Cerebellar cortex (tissue), 1 donor: ENCODE data around the gene KRI1.

Experiments used
- DNase-seq: peaks from one replicate; pipeline ENCODE4 v3.0.0-alpha.2; 2015; ENCODE audit warnings: low spot score

Gene KRI1

DNA sequence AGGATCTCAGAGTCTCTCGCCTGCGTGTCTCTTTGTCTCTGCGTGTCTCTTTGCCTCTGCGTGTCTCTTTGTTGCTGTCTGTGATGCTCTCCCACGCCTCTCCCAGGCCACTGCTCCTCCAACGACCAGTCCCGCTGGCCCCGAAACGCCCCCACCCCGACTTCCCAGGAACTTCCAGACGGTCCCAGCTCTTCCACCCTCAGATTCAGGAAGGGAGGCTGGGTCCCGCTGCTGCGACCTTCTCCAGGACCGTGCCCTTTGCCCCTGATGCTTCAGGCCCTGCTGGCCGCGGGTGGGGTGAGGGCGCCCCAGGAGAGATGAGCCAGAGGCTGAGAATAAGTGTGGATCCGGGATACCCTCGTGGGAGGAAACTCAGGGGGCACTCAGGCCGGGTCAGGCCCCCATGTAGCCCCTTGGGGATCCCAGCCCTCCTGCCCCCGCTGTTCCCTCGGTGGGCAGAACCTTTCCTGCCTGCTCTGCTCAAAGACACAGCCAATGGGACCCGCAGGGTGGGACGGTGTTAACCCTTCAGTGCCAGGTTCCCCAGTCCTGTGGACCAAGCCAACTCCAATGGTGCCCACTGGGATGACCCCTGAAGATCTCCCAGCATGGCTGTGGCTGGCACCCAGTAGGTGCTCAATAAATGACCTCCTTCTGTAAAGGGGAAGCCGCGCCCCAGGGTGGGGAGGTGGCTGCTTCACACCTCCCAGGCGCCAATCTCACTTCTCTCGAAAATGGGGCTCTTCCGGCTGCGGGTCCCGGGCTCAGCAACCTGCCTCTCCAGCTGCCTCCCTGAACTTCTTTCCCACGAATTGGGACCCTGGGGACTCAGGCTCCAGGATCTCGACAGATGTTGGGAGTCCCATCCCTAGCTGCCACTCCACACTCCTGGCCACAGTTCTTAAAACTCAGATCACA is 47.1 kb downstream of the KRI1 start:
- no peak for DNase-seq

- DNase-seq: peak; percentile 43
These were observed 47.9 kb downstream of the KRI1 start for GRCh38 chr19:10517760-10518443.

- DNase-seq: peak; percentile 20
These were observed 48.5 kb downstream of the KRI1 start, which contains the start of gene S1PR5 for GRCh38 chr19:10517361-10517759. TSS of gene S1PR5 (minus strand) at chr19:10517447. CDS start at chr19:10515011, 2,436 bp downstream.

DNA sequence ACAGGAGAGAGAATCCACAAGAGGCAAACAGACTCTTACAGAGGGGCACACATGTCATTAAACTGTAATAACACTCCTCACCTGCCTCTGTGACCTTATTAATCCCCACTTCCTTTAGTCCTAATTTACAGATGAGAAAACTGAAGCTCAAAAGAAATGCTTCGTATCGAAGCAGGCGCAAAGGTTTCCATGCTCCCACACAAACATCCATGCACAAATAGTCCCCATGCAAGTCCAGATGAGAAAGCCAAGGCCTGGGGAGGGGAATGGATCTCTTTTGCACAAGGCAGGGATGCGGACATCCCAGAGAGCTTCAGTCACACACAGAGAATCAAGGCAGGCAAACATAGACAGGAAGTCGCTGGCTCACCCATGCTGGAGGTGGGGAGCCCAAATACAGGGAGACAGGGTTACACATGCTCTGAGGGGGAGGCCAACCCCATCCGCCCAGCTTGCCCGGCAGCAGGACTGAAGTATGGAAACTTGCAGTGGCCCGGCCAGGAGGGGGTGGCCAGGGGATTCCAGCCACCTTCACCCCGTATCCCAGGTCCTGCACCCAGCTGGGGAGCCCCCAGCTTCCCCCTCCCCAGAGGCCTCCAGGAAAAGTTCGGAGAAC is 49.0 kb downstream of the KRI1 start:
- DNase-seq: peak; percentile 23

DNA sequence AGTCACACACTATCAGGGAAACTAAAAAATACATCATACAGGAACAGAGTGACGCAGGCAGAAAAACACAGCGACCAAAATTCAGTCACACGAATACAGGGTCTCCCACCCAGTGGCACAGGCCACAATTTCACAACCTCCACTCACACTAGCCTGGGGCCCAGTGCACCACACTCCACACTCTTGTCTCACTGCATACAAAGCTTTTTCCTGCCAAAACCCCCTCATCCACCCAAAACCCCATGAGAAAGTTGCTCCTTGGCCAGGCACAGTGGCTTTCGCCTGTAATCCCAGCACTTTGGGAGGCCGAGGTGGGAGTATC is 49.8 kb downstream of the KRI1 start:
- DNase-seq: no peak

GRCh38 chr19:10514211-10515145 is 51.3 kb downstream of the KRI1 start:
- no peak for DNase-seq

- no peak for DNase-seq
These were observed 52.6 kb downstream of the KRI1 start for GRCh38 chr19:10513223-10513622.

GRCh38 chr19:10510301-10510802 is 55.5 kb downstream of the KRI1 start:
- DNase-seq: peak; percentile 17

DNA sequence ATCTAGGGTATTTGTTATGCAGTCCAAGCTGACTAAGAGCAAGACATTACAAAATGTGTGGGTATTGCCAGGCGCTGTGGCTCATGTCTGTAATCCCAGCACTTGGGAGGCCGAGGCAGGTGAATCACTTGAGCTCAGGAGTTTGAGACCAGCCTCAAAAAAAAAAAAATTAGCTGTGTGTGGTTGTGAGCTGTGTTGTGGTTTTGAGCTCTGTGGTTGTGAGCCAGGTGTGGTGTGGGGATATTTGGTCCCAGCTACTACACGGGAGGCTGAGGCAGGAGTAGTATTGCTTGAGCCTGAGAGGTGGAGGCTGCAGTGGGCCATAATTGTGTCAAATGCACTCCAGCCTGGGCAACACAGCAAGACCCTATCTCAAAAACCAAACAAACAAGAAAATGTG is 57.1 kb downstream of the KRI1 start:
- no peak for DNase-seq

GRCh38 chr19:10508036-10508435 is 57.8 kb downstream of the KRI1 start:
- DNase-seq: no peak

- DNase-seq: peak; percentile 66
These were observed 60.1 kb downstream of the KRI1 start for GRCh38 chr19:10505583-10506229.
